ENCODE results near the gene GSTA3. TPM values are rescaled to one million over a fixed set of nuclear protein-coding genes. Genes with fewer than 3 reads are reported as not detected.

The GSTA3 gene
- total RNA-seq, 2 donors from 2014 or later: not detected

GRCh38 chr6:52849137-52849536, 60.4 kb downstream of the GSTA3 start:
- no peaks in the 10 kb centered on the region for H3K4me1 ChIP-seq (ENCODE audit: control insufficient read depth in 1 of 2, low read depth in 2 of 2)
- H3K27ac ChIP-seq: no peak overlapping the region
- ATAC-seq (ENCODE audit: insufficient number of reproducible peaks, low FRiP score, low read depth): no peak
- no peaks in the 10 kb centered on the region for H3K27me3 ChIP-seq (replicated peaks; ENCODE audit: insufficient read depth)
- no peak for DNase-seq (ENCODE audit: low spot score)
- H3K4me3 ChIP-seq: no peak overlapping the region
- TF ChIP-seq, protein P1, sequence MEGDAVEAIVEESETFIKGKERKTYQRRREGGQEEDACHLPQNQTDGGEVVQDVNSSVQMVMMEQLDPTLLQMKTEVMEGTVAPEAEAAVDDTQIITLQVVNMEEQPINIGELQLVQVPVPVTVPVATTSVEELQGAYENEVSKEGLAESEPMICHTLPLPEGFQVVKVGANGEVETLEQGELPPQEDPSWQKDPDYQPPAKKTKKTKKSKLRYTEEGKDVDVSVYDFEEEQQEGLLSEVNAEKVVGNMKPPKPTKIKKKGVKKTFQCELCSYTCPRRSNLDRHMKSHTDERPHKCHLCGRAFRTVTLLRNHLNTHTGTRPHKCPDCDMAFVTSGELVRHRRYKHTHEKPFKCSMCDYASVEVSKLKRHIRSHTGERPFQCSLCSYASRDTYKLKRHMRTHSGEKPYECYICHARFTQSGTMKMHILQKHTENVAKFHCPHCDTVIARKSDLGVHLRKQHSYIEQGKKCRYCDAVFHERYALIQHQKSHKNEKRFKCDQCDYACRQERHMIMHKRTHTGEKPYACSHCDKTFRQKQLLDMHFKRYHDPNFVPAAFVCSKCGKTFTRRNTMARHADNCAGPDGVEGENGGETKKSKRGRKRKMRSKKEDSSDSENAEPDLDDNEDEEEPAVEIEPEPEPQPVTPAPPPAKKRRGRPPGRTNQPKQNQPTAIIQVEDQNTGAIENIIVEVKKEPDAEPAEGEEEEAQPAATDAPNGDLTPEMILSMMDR (IDR thresholded peaks at IDR 0.05): no peak
- no peaks in the 10 kb centered on the region for H3K36me3 ChIP-seq
- no peaks in the 10 kb centered on the region for H3K9me3 ChIP-seq

Other genes with a start within 250 kb of the GSTA3 start
- 10 to 100 TPM; 16.5 to 27.1 TPM for gene TMEM14A, start 238.6 kb downstream of the GSTA3 start, total RNA-seq
- gene GSTA2, start 146.2 kb downstream of the GSTA3 start, total RNA-seq: not detected
- not detected for gene GSTA1, start 105.9 kb downstream of the GSTA3 start, total RNA-seq
- not detected for gene GSTA5, start 68.9 kb downstream of the GSTA3 start, total RNA-seq
- 10 to 100 TPM; 18.1 to 19.4 TPM for gene GSTA4, start 85.6 kb upstream of the GSTA3 start, total RNA-seq
- gene CILK1, start 152.1 kb upstream of the GSTA3 start, total RNA-seq: 10 to 100 TPM; 14.2 to 18.6 TPM
- 10 to 100 TPM; 30.1 to 78.2 TPM for gene FBXO9, start 155.7 kb upstream of the GSTA3 start, total RNA-seq
- not detected for gene GCM1, start 239.1 kb upstream of the GSTA3 start, total RNA-seq